Neural progenitor cell (in vitro differentiated cells): ENCODE results near the gene PADI2.

Source experiments
- CTCF ChIP-seq: fragments of 200-600 bp; sonication (generic); IDR thresholded peaks from 2 replicates; pipeline ENCODE4 v1.5.1; 2017; ENCODE audit warnings: antibody characterized with exemption, mild to moderate bottlenecking
- EZH2phosphoT487 ChIP-seq: fragments of 200-600 bp; sonication (generic); IDR thresholded peaks from 2 replicates; pipeline ENCODE4 v1.6.1; 2017; ENCODE audit warnings: antibody characterized with exemption

- no peak for TF ChIP-seq EZH2phosphoT487
- no peak for TF ChIP-seq CTCF
Observed at GRCh38 chr1:17078991-17079868, 40.0 kb downstream of the PADI2 start.
